IPS-18a (cell line): ENCODE data around the gene RARRES2.
A peak's percentile ranks its signal among the peaks of the same experiment; 100 is the strongest.
"Not testable (repeated sequence)": the region's sequence is repeated elsewhere in the genome, so short reads cannot be mapped to it uniquely, and the experiment has no call there.

Experiments
- H3K27ac ChIP-seq: one replicate; pipeline ENCODE4 v1.5.1; 2013; ENCODE audit warnings: low read length
- H3K27me3 ChIP-seq: one replicate; pipeline ENCODE4 v1.6.1; 2013; ENCODE audit warnings: mild to moderate bottlenecking, low read length; ENCODE audit not compliant: control insufficient read depth, insufficient read depth
- H3K36me3 ChIP-seq: one replicate; pipeline ENCODE4 v1.6.1; 2013; ENCODE audit warnings: low read depth, low read length; ENCODE audit not compliant: control insufficient read depth
- H3K4me1 ChIP-seq: one replicate; pipeline ENCODE4 v1.6.1; 2013; ENCODE audit warnings: low read depth, low read length; ENCODE audit not compliant: control insufficient read depth
- H3K4me3 ChIP-seq: one replicate; pipeline ENCODE4 v1.5.1; 2013; ENCODE audit warnings: low read length
- H3K9ac ChIP-seq: one replicate; pipeline ENCODE4 v1.6.1; 2013; ENCODE audit warnings: mild to moderate bottlenecking, low read length, moderate library complexity
- H3K9me3 ChIP-seq: one replicate; pipeline ENCODE4 v1.6.1; 2013; ENCODE audit warnings: low read depth, low read length; ENCODE audit not compliant: control insufficient read depth

Gene RARRES2

GRCh38 chr7:150322833-150323681 lies 18.4 kb downstream of the RARRES2 start, which contains the start of the genes ACTR3C and LRRC61:
TSS of gene ACTR3C (minus strand) at chr7:150323545. CDS start at chr7:150295296, 28,249 bp downstream.
TSS of gene LRRC61 (plus strand) at chr7:150323355. CDS start at chr7:150336862, 13,507 bp downstream.
- Histone ChIP-seq H3K27ac (no peak within 1 kb of the TSS), H3K4me3 (peak within 1 kb of the TSS; percentile 81), H3K9ac (peak within 1 kb of the TSS; percentile 72), H3K9me3 (no peaks in the 10 kb centered on the region), H3K4me1 (peaks cover 20% of the 10 kb centered on the region), H3K36me3 (peaks cover 24% of the 10 kb centered on the region), H3K27me3 (peaks cover 8% of the 10 kb centered on the region)

- Histone ChIP-seq H3K9me3 (no peaks in the 10 kb centered on the region), H3K4me1 (peaks cover 26% of the 10 kb centered on the region), H3K9ac (peak overlapping the region; percentile 72), H3K27me3 (peaks cover 8% of the 10 kb centered on the region), H3K4me3 (peak overlapping the region; percentile 81), H3K27ac (no peak overlapping the region), H3K36me3 (peaks cover 18% of the 10 kb centered on the region)
These were observed 19.2 kb downstream of the RARRES2 start for GRCh38 chr7:150322114-150322832.

GRCh38 chr7:150321788-150322113 lies 19.7 kb downstream of the RARRES2 start:
- H3K9me3 ChIP-seq: no peaks in the 10 kb centered on the region

GRCh38 chr7:150317748-150318444 lies 23.5 kb downstream of the RARRES2 start:
- Histone ChIP-seq H3K27me3 (peaks cover 23% of the 10 kb centered on the region), H3K36me3 (no peaks in the 10 kb centered on the region), H3K27ac (no peak overlapping the region), H3K4me3 (no peak overlapping the region), H3K9me3 (no peaks in the 10 kb centered on the region), H3K4me1 (peaks cover 27% of the 10 kb centered on the region), H3K9ac (no peak overlapping the region)

More at GRCh38 chr7:150321788-150322113, 19.7 kb downstream of the RARRES2 start:
- peaks cover 26% of the 10 kb centered on the region for H3K4me1 ChIP-seq
- H3K27ac ChIP-seq: no peak overlapping the region
- H3K4me3 ChIP-seq: no peak overlapping the region
- peaks cover 8% of the 10 kb centered on the region for H3K27me3 ChIP-seq
- H3K36me3 ChIP-seq: peaks cover 13% of the 10 kb centered on the region
- H3K9ac ChIP-seq: no peak overlapping the region

- H3K27me3 ChIP-seq: peaks cover 23% of the 10 kb centered on the region
- H3K36me3 ChIP-seq, H3K27ac ChIP-seq, H3K9me3 ChIP-seq, H3K4me3 ChIP-seq, H3K9ac ChIP-seq: not testable (repeated sequence)
- peaks cover 31% of the 10 kb centered on the region for H3K4me1 ChIP-seq
These were observed 24.4 kb downstream of the RARRES2 start for GRCh38 chr7:150316987-150317386.

GRCh38 chr7:150314639-150315239 lies 26.7 kb downstream of the RARRES2 start:
- Histone ChIP-seq H3K27me3 (peaks cover 44% of the 10 kb centered on the region), H3K4me3 (no peak overlapping the region), H3K4me1 (peaks cover 35% of the 10 kb centered on the region), H3K27ac (no peak overlapping the region), H3K9ac (no peak overlapping the region), H3K9me3 (no peaks in the 10 kb centered on the region), H3K36me3 (no peaks in the 10 kb centered on the region)

GRCh38 chr7:150313870-150314269 lies 27.6 kb downstream of the RARRES2 start:
- no peak overlapping the region for H3K4me3 ChIP-seq
- H3K4me1 ChIP-seq: peaks cover 35% of the 10 kb centered on the region
- H3K9ac ChIP-seq: no peak overlapping the region
- no peaks in the 10 kb centered on the region for H3K9me3 ChIP-seq
- H3K27ac ChIP-seq: no peak overlapping the region
- no peaks in the 10 kb centered on the region for H3K36me3 ChIP-seq
- H3K27me3 ChIP-seq: peaks cover 53% of the 10 kb centered on the region

GRCh38 chr7:150313367-150313809 lies 28.0 kb downstream of the RARRES2 start:
- no peak overlapping the region for H3K9ac ChIP-seq
- no peaks in the 10 kb centered on the region for H3K36me3 ChIP-seq
- H3K27me3 ChIP-seq: peaks cover 58% of the 10 kb centered on the region
- no peaks in the 10 kb centered on the region for H3K9me3 ChIP-seq
- peaks cover 34% of the 10 kb centered on the region for H3K4me1 ChIP-seq
- H3K4me3 ChIP-seq: no peak overlapping the region
- H3K27ac ChIP-seq: no peak overlapping the region

GRCh38 chr7:150312649-150313366 lies 28.6 kb downstream of the RARRES2 start:
- H3K36me3 ChIP-seq, H3K9me3 ChIP-seq, H3K27ac ChIP-seq, H3K9ac ChIP-seq: not testable (repeated sequence)
- Histone ChIP-seq H3K4me3 (peak overlapping the region; percentile 15), H3K27me3 (peaks cover 63% of the 10 kb centered on the region), H3K4me1 (peaks cover 28% of the 10 kb centered on the region)

- Histone ChIP-seq H3K9ac (no peak overlapping the region), H3K4me3 (peak overlapping the region; percentile 15), H3K9me3 (no peaks in the 10 kb centered on the region), H3K27me3 (peaks cover 74% of the 10 kb centered on the region), H3K4me1 (peaks cover 24% of the 10 kb centered on the region), H3K36me3 (no peaks in the 10 kb centered on the region), H3K27ac (no peak overlapping the region)
These were observed 29.7 kb downstream of the RARRES2 start for GRCh38 chr7:150311711-150312110.
